Esophagus muscularis mucosa (tissue), 4 donors: ENCODE data around the gene RASL12. TPM values are rescaled to one million over a fixed set of nuclear protein-coding genes. Genes with fewer than 3 reads are reported as not detected.
A peak's percentile ranks its signal among the peaks of the same experiment; 100 is the strongest.

Source experiments
- DNase-seq: peaks from one replicate; pipeline ENCODE4 v3.0.0-alpha.2; 2017; ENCODE audit errors: extremely low spot score
- H3K27ac ChIP-seq, 4 donors: fragments of 200-600 bp; sonication (generic); replicated peaks in 1 of 4; 1 replicate in 3 of 4; 2 replicates in 1 of 4; pipeline ENCODE4 v1.5.1; 2016 to 2019; ENCODE audit warnings: mild to moderate bottlenecking in 1 of 4
- H3K27me3 ChIP-seq, 4 donors: fragments of 200-600 bp; sonication (generic); one replicate each; pipeline versions ENCODE4 v1.5.1 to v1.6.0; 2016 to 2019
- H3K36me3 ChIP-seq, 4 donors: fragments of 200-600 bp; sonication (generic); one replicate each; pipeline ENCODE4 v1.5.1; 2016 to 2019
- H3K4me1 ChIP-seq, 4 donors: fragments of 200-600 bp; sonication (generic); one replicate each; pipeline ENCODE4 v1.5.1; 2016 to 2019
- H3K4me3 ChIP-seq, 4 donors: fragments of 200-600 bp; sonication (generic); 1 replicate in 2 of 4; 2 replicates in 2 of 4; pipeline ENCODE4 v1.5.1; 2016 to 2019; ENCODE audit warnings: mild to moderate bottlenecking in 4 of 4, moderate library complexity in 1 of 4
- H3K9me3 ChIP-seq, 4 donors: fragments of 200-600 bp; sonication (generic); 1 replicate in 3 of 4; 2 replicates in 1 of 4; pipeline ENCODE4 v1.5.1; 2016 to 2019
- EP300 ChIP-seq: sonication (generic); formaldehyde crosslinking; IDR thresholded peaks from one replicate; pipeline ENCODE4 v1.6.1; 2017; ENCODE audit warnings: antibody characterized with exemption
- POLR2A ChIP-seq: fragments of 450-650 bp; IDR thresholded peaks from one replicate; pipeline ENCODE4 v1.6.1; 2017; ENCODE audit warnings: antibody characterized with exemption, moderate library complexity, mild to moderate bottlenecking, low read depth
- POLR2AphosphoS5 ChIP-seq, 2 donors: sonication (generic); formaldehyde crosslinking; IDR thresholded peaks; one replicate each; pipeline ENCODE4 v1.6.1; 2017; ENCODE audit warnings: antibody characterized with exemption in 2 of 2
- WGBS: methylation state at CpG from one replicate; pipeline ENCODE4 v1.1.5; 2018; 5-methylcytosine and 5-hydroxymethylcytosine counted together
- intact Hi-C: fragments of 100-400 bp; cut with DNase I; formaldehyde crosslinking; loops from one replicate; pipeline ENCODE4 v1.15.1; 2023
- total RNA-seq, 4 donors: library from RNA; depleted of rRNA; stranded (reverse); fragments of >200 nt; gene quantifications; one replicate each; pipeline versions ENCODE4 v1.1.0 to v1.2.1, GENCODE V29; 2016
- TF ChIP-seq, protein P1 (sequence below), 3 experiments: fragments of 200-600 bp in 2 of 3; fragments of 450-650 bp in 1 of 3; sonication (generic) in 2 of 3; IDR thresholded peaks; one replicate each; pipeline ENCODE4 v1.5.1; 2017 to 2019; ENCODE audit warnings: antibody characterized with exemption in 3 of 3, mild to moderate bottlenecking in 2 of 3, moderate library complexity in 1 of 3

The RASL12 gene
- total RNA-seq, 4 donors from 2014 or later: 123 to 216 (median 198) TPM

GRCh38 chr15:65092911-65093792 lies 25.4 kb upstream of the RASL12 start:
- no peak for TF ChIP-seq EP300
- TF ChIP-seq, protein P1, sequence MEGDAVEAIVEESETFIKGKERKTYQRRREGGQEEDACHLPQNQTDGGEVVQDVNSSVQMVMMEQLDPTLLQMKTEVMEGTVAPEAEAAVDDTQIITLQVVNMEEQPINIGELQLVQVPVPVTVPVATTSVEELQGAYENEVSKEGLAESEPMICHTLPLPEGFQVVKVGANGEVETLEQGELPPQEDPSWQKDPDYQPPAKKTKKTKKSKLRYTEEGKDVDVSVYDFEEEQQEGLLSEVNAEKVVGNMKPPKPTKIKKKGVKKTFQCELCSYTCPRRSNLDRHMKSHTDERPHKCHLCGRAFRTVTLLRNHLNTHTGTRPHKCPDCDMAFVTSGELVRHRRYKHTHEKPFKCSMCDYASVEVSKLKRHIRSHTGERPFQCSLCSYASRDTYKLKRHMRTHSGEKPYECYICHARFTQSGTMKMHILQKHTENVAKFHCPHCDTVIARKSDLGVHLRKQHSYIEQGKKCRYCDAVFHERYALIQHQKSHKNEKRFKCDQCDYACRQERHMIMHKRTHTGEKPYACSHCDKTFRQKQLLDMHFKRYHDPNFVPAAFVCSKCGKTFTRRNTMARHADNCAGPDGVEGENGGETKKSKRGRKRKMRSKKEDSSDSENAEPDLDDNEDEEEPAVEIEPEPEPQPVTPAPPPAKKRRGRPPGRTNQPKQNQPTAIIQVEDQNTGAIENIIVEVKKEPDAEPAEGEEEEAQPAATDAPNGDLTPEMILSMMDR (IDR thresholded peaks at IDR 0.05): no peak
- WGBS: 82% methylated on average over 16 of the region's 17 CpGs
- intact Hi-C loops: no loop called here
- Histone ChIP-seq H3K36me3 (peaks cover 0 to 17% (median 10%) of the 10 kb centered on the region in 4 donors), H3K27ac (peak overlapping the region; percentile 79 to 96 (median 93)), H3K4me3 (no peak overlapping the region), H3K9me3 (no peaks in the 10 kb centered on the region), H3K27me3 (no peaks in the 10 kb centered on the region), H3K4me1 (peaks cover 41 to 92% (median 92%) of the 10 kb centered on the region in 4 donors)
- no peak for DNase-seq

GRCh38 chr15:65091946-65092770 lies 24.4 kb upstream of the RASL12 start:
- WGBS: 67% methylated on average over 12 of the region's 12 CpGs
- intact Hi-C loops: no loop called here
- Histone ChIP-seq H3K27me3 (no peaks in the 10 kb centered on the region), H3K4me3 (no peak overlapping the region), H3K36me3 (peaks cover 0 to 7% (median 2%) of the 10 kb centered on the region in 4 donors), H3K4me1 (peaks cover 51 to 100% (median 99%) of the 10 kb centered on the region in 4 donors), H3K9me3 (no peaks in the 10 kb centered on the region), H3K27ac (peak overlapping the region; percentile 79 to 96 (median 93))
- no peak for TF ChIP-seq POLR2AphosphoS5 (IDR thresholded peaks at IDR 0.05)
- TF ChIP-seq, protein P1 (IDR thresholded peaks at IDR 0.05): no peak
- no peak for TF ChIP-seq EP300
- TF ChIP-seq POLR2A: no peak
- no peak for DNase-seq

GRCh38 chr15:65089206-65089824 lies 21.5 kb upstream of the RASL12 start:
- Histone ChIP-seq H3K4me3 (no peak overlapping the region), H3K36me3 (no peaks in the 10 kb centered on the region), H3K27me3 (no peaks in the 10 kb centered on the region), H3K27ac (peak overlapping the region; percentile 91 to 96 (median 95)), H3K4me1 (peaks cover 71 to 100% (median 99%) of the 10 kb centered on the region in 4 donors), H3K9me3 (no peaks in the 10 kb centered on the region)
- intact Hi-C loops: loop anchor here (10.0 kb wide), 1 partner anchor 245 kb away; the partner anchor contains the start of gene PLEKHO2
- 21% methylated on average over 5 of the region's 5 CpGs for WGBS
- no peak for DNase-seq
- TF ChIP-seq EP300: no peak
- no peak for TF ChIP-seq POLR2A
- TF ChIP-seq POLR2AphosphoS5 (IDR thresholded peaks at IDR 0.05): peak; percentile 58 to 83
- TF ChIP-seq, protein P1 (IDR thresholded peaks at IDR 0.05): no peak

DNA sequence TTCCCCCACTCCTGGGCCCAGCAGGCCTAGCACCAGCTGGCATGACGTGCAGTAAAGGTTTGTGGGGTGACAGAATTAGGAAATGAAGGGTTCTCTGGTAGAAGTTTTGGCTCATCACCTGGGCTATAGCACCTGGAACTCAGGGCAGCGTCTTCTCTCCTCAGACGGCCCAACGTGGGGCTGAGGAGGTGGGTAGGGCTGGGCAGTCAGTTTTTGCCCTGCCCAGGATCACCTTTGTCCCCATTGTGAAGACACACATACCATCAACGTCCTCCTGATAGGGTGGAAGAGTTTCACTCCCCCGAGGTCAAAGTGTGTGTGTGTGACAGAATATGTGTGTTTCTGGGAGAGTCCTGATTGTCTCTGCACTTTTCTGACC lies 20.8 kb upstream of the RASL12 start:
- Histone ChIP-seq H3K36me3 (no peaks in the 10 kb centered on the region), H3K27me3 (no peaks in the 10 kb centered on the region), H3K4me1 (peaks cover 75 to 100% (median 99%) of the 10 kb centered on the region in 4 donors), H3K27ac (peak overlapping the region; percentile 91 to 96 (median 95)), H3K9me3 (no peaks in the 10 kb centered on the region), H3K4me3 (no peak overlapping the region)
- TF ChIP-seq POLR2AphosphoS5 (IDR thresholded peaks at IDR 0.05) (no peak), POLR2A (no peak), EP300 (no peak)
- TF ChIP-seq, protein P1 (IDR thresholded peaks at IDR 0.05): no peak
- no peak for DNase-seq
- intact Hi-C loops: loop anchor here (10.0 kb wide), 1 partner anchor 244 kb away; the partner anchor contains the start of gene PLEKHO2
- WGBS: 65% methylated on average over 6 of the region's 6 CpGs
